Nephron progenitor cell (in vitro differentiated cells): ENCODE data around the gene SLC44A4.
"Not testable (repeated sequence)": the region's sequence is repeated elsewhere in the genome, so short reads cannot be mapped to it uniquely, and the experiment has no call there.

Experiments used
- DNase-seq: peaks from one replicate; pipeline ENCODE4 v3.0.0; 2021
- H3K27ac Mint-ChIP-seq: 2 replicates; pipeline ENCODE4 v1.8.0; 2021; ENCODE audit warnings: mild to moderate bottlenecking, moderate library complexity, mixed read lengths
- H3K27me3 Mint-ChIP-seq: 2 replicates; pipeline ENCODE4 v1.8.0; 2021; ENCODE audit warnings: mild to moderate bottlenecking, low read depth, mixed read lengths; ENCODE audit not compliant: poor library complexity
- H3K36me3 Mint-ChIP-seq: 2 replicates; pipeline ENCODE4 v1.8.0; 2021; ENCODE audit warnings: low read depth, mixed read lengths
- H3K4me1 Mint-ChIP-seq: 2 replicates; pipeline ENCODE4 v1.8.0; 2021; ENCODE audit warnings: mixed read lengths
- H3K4me3 Mint-ChIP-seq: 2 replicates; pipeline ENCODE4 v1.8.0; 2021; ENCODE audit warnings: mild to moderate bottlenecking, moderate library complexity, mixed read lengths
- H3K9me3 Mint-ChIP-seq: 2 replicates; pipeline ENCODE4 v1.8.0; 2021; ENCODE audit warnings: mild to moderate bottlenecking, moderate library complexity, mixed read lengths
- CTCF ChIP-seq: fragments of 200-600 bp; sonication (generic); IDR thresholded peaks from 2 replicates; pipeline ENCODE4 v1.5.0; 2021; ENCODE audit warnings: antibody characterized with exemption

The SLC44A4 gene

DNA sequence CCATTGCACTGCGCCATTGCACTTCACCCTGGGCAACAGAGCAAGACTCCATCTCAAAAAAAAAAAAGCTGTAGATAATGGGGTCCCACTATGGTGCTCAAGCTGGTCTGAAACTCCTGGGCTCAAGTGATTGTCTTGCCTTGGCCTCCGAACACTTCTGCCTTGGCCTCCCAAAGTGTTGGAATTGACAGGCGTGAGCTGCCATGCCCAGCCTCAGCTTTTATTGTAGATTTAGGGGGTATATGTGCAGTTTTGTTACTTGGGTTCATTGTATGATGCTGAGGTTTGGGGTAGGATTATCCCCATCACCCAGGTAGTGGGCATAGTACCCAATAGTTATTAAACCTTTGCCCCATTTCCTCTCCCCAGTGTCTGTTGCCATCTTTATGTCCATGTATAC is 39.8 kb downstream of the SLC44A4 start:
- TF ChIP-seq CTCF, result no peak
- Mint-ChIP-seq H3K27me3 (peaks cover 8% of the 10 kb centered on the region), H3K27ac (no peak overlapping the region), H3K36me3 (peaks cover 55% of the 10 kb centered on the region), H3K9me3 (no peaks in the 10 kb centered on the region), H3K4me3 (peak overlapping the region; percentile 62), H3K4me1 (peaks cover 42% of the 10 kb centered on the region)
- DNase-seq, result no peak

DNA sequence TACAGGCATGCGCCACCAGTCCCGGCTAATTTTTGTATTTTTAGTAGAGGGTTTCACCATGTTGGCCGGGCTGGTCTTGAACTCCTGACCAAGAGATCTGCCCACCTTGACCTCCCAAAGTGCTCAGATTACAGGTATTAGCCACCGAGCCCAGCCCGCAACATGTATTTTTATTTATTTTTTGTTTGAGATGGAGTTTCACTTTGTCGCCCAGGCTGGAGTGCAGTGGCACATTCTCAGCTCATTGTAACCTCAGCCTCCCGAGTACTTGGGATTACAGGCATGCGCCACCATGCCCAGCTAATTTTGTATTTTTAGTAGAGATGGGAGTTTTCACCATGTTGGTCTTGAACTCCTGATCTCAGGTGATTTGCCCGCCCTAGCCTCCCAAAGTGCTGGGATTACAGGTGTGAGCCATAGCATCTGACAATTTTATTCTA is 40.7 kb downstream of the SLC44A4 start:
- H3K4me3 Mint-ChIP-seq, result peak overlapping the region; percentile 99
- DNase-seq, H3K27ac Mint-ChIP-seq: not testable (repeated sequence)

DNA sequence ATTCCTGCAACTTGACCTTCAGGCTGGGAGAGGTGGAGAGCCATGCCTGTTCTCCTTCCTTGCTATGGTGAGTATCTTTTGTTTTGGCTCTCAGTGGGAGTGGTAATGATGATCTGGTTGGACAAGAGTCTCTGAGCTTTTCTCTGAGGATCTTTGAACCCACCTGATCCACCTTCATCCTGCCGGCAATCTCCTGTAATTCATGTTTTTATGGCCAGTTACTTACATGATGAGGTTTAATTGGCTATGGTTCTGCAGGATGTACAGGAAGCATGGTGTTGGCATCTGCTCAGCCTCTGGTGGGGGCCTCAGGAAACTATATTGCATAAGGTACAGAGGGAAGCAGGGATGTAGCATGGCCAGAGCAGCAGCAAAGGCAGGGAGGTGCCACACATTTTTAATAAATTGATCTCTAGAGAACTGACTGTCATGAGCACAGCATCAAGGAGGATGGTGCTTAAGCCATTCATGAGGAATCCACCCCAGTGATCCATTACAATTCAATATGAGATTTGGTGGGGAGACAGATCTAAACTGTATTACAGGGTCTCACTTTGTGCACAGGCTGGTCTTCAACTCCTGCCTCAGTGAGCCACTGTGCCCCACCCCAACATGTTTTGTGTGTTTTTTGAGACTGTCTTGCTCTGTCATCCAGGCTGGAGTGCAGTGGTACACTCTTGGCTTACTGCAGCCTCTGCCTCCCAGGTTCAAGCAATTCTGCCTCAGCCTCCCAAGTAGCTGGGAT is 41.3 kb downstream of the SLC44A4 start:
- peaks cover 8% of the 10 kb centered on the region for H3K27me3 Mint-ChIP-seq
- no peaks in the 10 kb centered on the region for H3K9me3 Mint-ChIP-seq
- peak overlapping the region; percentile 99 for H3K4me3 Mint-ChIP-seq
- H3K36me3 Mint-ChIP-seq, result peaks cover 55% of the 10 kb centered on the region
- TF ChIP-seq CTCF, result no peak
- H3K4me1 Mint-ChIP-seq, result peaks cover 42% of the 10 kb centered on the region
- no peak for DNase-seq
- peak overlapping the region; percentile 100 for H3K27ac Mint-ChIP-seq

More for the DNA sequence above, 40.7 kb downstream of the SLC44A4 start:
- not testable (repeated sequence) for H3K27me3 Mint-ChIP-seq, H3K9me3 Mint-ChIP-seq
- Mint-ChIP-seq H3K4me1 (peaks cover 42% of the 10 kb centered on the region), H3K36me3 (peaks cover 55% of the 10 kb centered on the region)

DNA sequence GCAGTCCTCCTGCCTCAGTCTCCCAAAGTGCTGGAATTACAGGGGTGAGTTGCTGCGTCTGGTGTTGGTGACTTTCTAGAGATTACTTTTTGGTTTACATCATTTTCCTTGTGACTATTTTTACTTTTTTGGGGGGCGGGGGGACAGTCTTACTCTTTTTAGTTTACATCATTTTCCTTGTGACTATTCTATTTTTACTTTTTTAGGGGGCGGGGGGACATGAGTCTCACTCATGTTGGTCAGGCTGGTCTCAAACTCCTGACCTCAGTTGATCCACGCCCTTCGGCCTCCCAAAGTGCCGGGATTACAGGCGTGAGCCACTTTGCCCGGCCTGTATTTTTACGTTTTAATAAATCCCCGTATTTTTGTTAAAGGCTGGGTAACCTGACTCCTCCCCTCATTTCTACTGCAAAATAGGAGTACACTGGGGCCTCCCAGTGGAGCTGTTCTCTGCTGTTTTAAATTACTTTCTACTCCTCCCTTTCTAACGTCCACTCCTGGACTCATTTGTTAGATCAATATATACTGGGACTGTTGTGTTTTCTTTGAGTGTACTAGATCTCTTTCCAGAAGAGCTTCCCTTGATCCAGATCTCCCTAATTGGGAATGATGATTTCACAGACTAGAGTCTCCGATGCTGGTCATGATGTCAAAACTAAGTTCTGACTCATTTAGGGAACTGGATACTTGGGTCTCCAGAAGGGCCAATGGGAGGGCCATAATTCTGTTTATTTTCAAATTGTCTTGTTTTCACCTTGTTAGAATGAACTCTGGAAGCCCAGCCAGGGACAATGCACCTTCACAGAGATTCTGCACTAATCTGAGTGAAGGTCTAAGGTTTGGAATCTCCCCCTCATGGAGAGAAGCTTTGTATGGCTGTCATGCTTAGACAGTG is 42.1 kb downstream of the SLC44A4 start:
- no peak for DNase-seq
- H3K4me3 Mint-ChIP-seq, result peak overlapping the region; percentile 99
- H3K27ac Mint-ChIP-seq, result peak overlapping the region; percentile 100
- peaks cover 42% of the 10 kb centered on the region for H3K4me1 Mint-ChIP-seq
- no peaks in the 10 kb centered on the region for H3K9me3 Mint-ChIP-seq
- H3K36me3 Mint-ChIP-seq, result peaks cover 55% of the 10 kb centered on the region
- H3K27me3 Mint-ChIP-seq, result peaks cover 8% of the 10 kb centered on the region
- TF ChIP-seq CTCF, result no peak

DNA sequence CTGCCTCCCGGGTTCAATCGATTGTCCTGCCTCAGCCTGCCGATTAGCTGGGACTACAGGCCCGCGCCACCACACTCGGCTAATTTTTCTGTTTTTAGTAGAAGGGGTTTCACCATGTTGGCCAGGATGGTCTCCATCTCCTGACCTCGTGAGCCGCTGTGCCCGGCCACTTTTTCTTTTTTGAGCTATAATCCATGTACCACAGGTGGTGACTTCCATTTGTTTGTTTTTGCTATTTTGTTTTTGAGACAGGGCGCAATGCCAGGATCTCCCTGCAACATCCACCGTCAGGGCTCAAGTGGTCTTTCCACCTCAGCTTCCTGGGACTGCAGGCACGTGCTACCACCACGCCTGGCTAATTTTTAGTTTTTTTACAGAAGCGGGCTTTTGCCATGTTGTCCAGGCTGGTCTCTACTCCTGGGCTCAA is 42.7 kb downstream of the SLC44A4 start:
- Mint-ChIP-seq H3K36me3 (peaks cover 49% of the 10 kb centered on the region), H3K27me3 (peaks cover 8% of the 10 kb centered on the region), H3K4me3 (peak overlapping the region; percentile 99), H3K27ac (peak overlapping the region; percentile 100), H3K4me1 (peaks cover 43% of the 10 kb centered on the region), H3K9me3 (no peaks in the 10 kb centered on the region)
- no peak for TF ChIP-seq CTCF
- no peak for DNase-seq
